Left ventricle myocardium inferior (tissue), 1 donor: ENCODE results near the gene RAMP1. TPM values are rescaled to one million over a fixed set of nuclear protein-coding genes. Genes with fewer than 3 reads are reported as not detected.

Experiments used
- DNase-seq: peaks from one replicate; pipeline ENCODE4 v3.0.0-alpha.2; 2020
- H3K27ac ChIP-seq: fragments of 200-600 bp; replicated peaks from 2 replicates; pipeline ENCODE4 v1.8.0; 2021
- H3K27me3 ChIP-seq: fragments of 200-600 bp; 2 replicates; pipeline ENCODE4 v1.8.0; 2021; ENCODE audit warnings: low read depth
- H3K36me3 ChIP-seq: fragments of 200-600 bp; 2 replicates; pipeline ENCODE4 v1.8.0; 2021
- H3K4me1 ChIP-seq: fragments of 200-600 bp; 2 replicates; pipeline ENCODE4 v1.8.0; 2021
- H3K4me3 ChIP-seq: fragments of 200-600 bp; 2 replicates; pipeline ENCODE4 v1.8.0; 2021; ENCODE audit warnings: mild to moderate bottlenecking, moderate library complexity
- H3K9me3 ChIP-seq: fragments of 200-600 bp; replicated peaks from 2 replicates; pipeline ENCODE4 v1.8.0; 2021
- CTCF ChIP-seq: fragments of 200-600 bp; IDR thresholded peaks from 2 replicates; pipeline ENCODE4 v1.8.0; 2021; ENCODE audit warnings: antibody characterized with exemption, mild to moderate bottlenecking, borderline replicate concordance
- intact Hi-C: fragments of 100-400 bp; cut with micrococcal nuclease; formaldehyde crosslinking; loops from one replicate; pipeline ENCODE4 v1.11.0; 2022
- total RNA-seq: library from RNA; stranded (reverse); fragmentation: NEBNext Ultra II Directional; extraction: Animal tissue kit (Norgen Biotek cat#: 25700); gene quantifications from one replicate; pipeline ENCODE4 v1.2.1, GENCODE V29; 2021
- donor health status: DM: no; HTN: yes; CAD: no; lungs with severe emphysema.

Gene RAMP1
- total RNA-seq, 1 donor from 2014 or later, result 168 TPM

GRCh38 chr2:237920673-237921072 lies 61.2 kb downstream of the RAMP1 start:
- DNase-seq, result no peak
- intact Hi-C loops, result no loop called here
- Histone ChIP-seq H3K4me1 (peaks cover 8% of the 10 kb centered on the region), H3K4me3 (no peak overlapping the region), H3K27ac (no peak overlapping the region), H3K9me3 (no peaks in the 10 kb centered on the region), H3K27me3 (no peaks in the 10 kb centered on the region), H3K36me3 (no peaks in the 10 kb centered on the region)
- no peak for TF ChIP-seq CTCF

- DNase-seq, result no peak
- Histone ChIP-seq H3K9me3 (no peaks in the 10 kb centered on the region), H3K27ac (no peak overlapping the region), H3K4me3 (no peak overlapping the region), H3K4me1 (peaks cover 8% of the 10 kb centered on the region), H3K27me3 (no peaks in the 10 kb centered on the region), H3K36me3 (no peaks in the 10 kb centered on the region)
- intact Hi-C loops, result no loop called here
- TF ChIP-seq CTCF, result no peak
Observed at GRCh38 chr2:237921967-237922492, 62.6 kb downstream of the RAMP1 start.

GRCh38 chr2:237922641-237923361 lies 63.4 kb downstream of the RAMP1 start:
- Histone ChIP-seq H3K27me3 (no peaks in the 10 kb centered on the region), H3K36me3 (no peaks in the 10 kb centered on the region), H3K4me1 (peaks cover 8% of the 10 kb centered on the region), H3K4me3 (peak overlapping the region; percentile 54), H3K27ac (peak overlapping the region; percentile 59), H3K9me3 (no peaks in the 10 kb centered on the region)
- no peak for DNase-seq
- TF ChIP-seq CTCF, result no peak
- intact Hi-C loops, result no loop called here

- Histone ChIP-seq H3K4me1 (peaks cover 8% of the 10 kb centered on the region), H3K27me3 (no peaks in the 10 kb centered on the region), H3K36me3 (no peaks in the 10 kb centered on the region), H3K27ac (peak overlapping the region; percentile 59), H3K4me3 (peak overlapping the region; percentile 54), H3K9me3 (no peaks in the 10 kb centered on the region)
- DNase-seq, result peak; percentile 78
- peak; percentile 94 for TF ChIP-seq CTCF
- intact Hi-C loops, result no loop called here
Observed at GRCh38 chr2:237923481-237924163, 64.2 kb downstream of the RAMP1 start.

- Histone ChIP-seq H3K27ac (no peak overlapping the region), H3K4me1 (peaks cover 8% of the 10 kb centered on the region), H3K27me3 (no peaks in the 10 kb centered on the region), H3K9me3 (no peaks in the 10 kb centered on the region), H3K36me3 (no peaks in the 10 kb centered on the region), H3K4me3 (no peak overlapping the region)
- intact Hi-C loops, result no loop called here
- TF ChIP-seq CTCF, result no peak
- no peak for DNase-seq
Observed at GRCh38 chr2:237924164-237924534, 64.7 kb downstream of the RAMP1 start.
